Omental fat pad (tissue), 4 donors: ENCODE measurements around the gene COX6A2. TPM values are rescaled to one million over a fixed set of nuclear protein-coding genes. Genes with fewer than 3 reads are reported as not detected.

Experiments used
- ATAC-seq: fragments of 150-250 bp; one replicate; pipeline ENCODE4 v1.9.1; 2016; ENCODE audit warnings: mild to moderate bottlenecking, moderate library complexity; ENCODE audit not compliant: low FRiP score
- DNase-seq: peaks from one replicate; pipeline ENCODE4 v3.0.0-alpha.2; 2019; ENCODE audit warnings: low spot score
- CTCF ChIP-seq, 3 donors: fragments of 450-650 bp; IDR thresholded peaks; one replicate each; pipeline ENCODE4 v1.5.1; 2016 to 2017; ENCODE audit warnings: antibody characterized with exemption in 3 of 3, mild to moderate bottlenecking in 3 of 3, moderate library complexity in 2 of 3
- total RNA-seq, 4 donors: library from RNA; depleted of rRNA; stranded (reverse); fragments of >200 nt; gene quantifications; one replicate each; pipeline ENCODE4 v1.1.0, GENCODE V29; 2016

The COX6A2 gene
- total RNA-seq, 4 donors from 2014 or later, result not detected

DNA sequence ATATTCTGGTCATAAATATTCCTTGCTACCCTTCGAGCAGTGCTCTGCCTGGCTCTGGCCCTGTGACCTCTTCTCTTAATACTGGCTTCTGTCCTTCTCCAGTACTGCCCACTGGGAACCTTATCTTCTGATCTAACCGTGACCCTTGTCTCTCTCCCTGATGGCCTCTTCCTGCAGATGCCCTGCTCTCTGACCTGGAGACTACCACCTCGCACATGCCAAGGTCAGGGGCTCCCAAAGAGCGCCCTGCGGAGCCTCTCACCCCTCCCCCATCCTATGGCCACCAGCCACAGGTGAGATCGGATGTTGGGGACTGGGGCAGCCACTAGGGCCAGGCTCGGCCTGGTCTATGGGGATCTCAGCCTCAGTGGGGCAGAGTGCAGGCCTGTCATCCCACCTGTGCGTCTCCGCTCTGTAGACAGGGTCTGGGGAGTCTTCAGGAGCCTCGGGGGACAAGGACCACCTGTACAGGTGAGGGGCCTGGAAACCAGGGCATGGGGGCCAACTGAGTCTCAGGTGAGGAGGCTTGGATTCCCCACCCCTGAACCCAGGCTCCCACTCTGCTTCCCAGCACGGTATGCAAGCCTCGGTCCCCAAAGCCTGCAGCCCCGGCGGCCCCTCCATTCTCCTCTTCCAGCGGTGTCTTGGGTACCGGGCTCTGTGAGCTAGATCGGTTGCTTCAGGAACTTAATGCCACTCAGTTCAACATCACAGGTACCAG, 45.3 kb upstream of the COX6A2 start:
- no peak for TF ChIP-seq CTCF (IDR thresholded peaks at IDR 0.05)

DNA sequence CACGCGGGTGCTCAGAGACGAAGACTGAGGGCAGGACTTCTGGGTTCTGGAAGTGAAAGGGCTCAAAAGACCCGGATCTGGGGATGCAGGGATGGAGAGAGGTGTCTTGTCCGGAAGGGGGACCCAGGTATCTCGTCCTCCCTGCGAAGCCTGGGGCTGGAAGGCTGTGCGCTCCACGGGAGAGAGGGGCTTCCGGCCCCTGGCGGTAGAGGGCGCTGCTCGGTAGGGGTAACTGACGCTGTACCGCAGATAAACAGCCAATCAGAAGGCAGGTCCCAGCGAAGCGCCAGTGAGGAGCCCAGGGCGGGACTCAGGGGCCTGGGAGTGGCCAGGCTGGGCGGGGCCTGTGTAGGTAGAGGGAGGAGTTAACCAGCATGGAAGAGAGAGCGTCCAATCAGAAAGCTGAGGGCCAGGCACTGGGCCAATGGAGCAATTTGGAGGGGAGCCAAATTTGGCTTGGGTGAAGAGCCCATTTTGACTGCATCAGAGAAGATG, 44.6 kb upstream of the COX6A2 start:
- no peak for TF ChIP-seq CTCF (IDR thresholded peaks at IDR 0.05)
- peak; percentile 82 for ATAC-seq
- peak; percentile 68 for DNase-seq

More for the DNA sequence above, 45.3 kb upstream of the COX6A2 start:
- ATAC-seq, result no peak
- no peak for DNase-seq

- no peak for TF ChIP-seq CTCF (IDR thresholded peaks at IDR 0.05)
- ATAC-seq, result peak; percentile 56
- DNase-seq, result no peak
Observed at GRCh38 chr16:31471875-31472708, 43.9 kb upstream of the COX6A2 start, which contains the start of gene TGFB1I1. TSS of gene TGFB1I1 (plus strand) at chr16:31472152. CDS start at chr16:31472189, 37 bp downstream.

GRCh38 chr16:31471241-31471874, 43.2 kb upstream of the COX6A2 start:
- TF ChIP-seq CTCF (IDR thresholded peaks at IDR 0.05), result no peak
- ATAC-seq (no peak), DNase-seq (no peak)

DNA sequence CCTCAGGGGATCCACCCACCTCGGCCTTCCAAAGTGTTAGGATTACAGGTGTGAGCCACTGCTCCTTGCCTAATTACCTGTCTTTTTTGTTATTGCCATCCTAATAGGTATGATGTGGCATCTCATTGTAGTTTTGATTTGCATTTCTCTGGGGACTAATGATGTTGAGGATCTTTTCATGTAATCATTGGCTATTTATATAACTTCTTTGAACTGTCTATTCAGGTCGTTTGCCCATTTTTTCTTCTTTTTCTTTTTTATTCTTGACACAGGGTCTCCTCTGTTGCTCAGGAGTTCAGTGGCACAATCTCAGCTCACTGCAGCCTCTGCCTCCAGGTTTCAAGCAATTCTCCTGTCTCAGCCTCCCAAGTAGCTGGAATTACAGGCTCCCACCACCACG, 42.5 kb upstream of the COX6A2 start:
- DNase-seq, result no peak
- no peak for TF ChIP-seq CTCF (IDR thresholded peaks at IDR 0.05)
- ATAC-seq, result no peak

- TF ChIP-seq CTCF (IDR thresholded peaks at IDR 0.05), result no peak
- ATAC-seq (no peak), DNase-seq (no peak)
Observed at GRCh38 chr16:31467858-31468257, 39.7 kb upstream of the COX6A2 start.
